Upper lobe of left lung (tissue), 6 donors: ENCODE results near the gene C16orf82. TPM values are rescaled to one million over a fixed set of nuclear protein-coding genes. Genes with fewer than 3 reads are reported as not detected.

Experiments
- ATAC-seq, 2 donors: fragments of 200-7000 bp; cut with Tn5 transposase; one replicate each; pipeline ENCODE4 v1.9.1; 2022; ENCODE audit warnings: mild to moderate bottlenecking in 2 of 2, moderate library complexity in 2 of 2; ENCODE audit not compliant: low FRiP score in 2 of 2
- DNase-seq, 2 donors: peaks; one replicate each; pipeline ENCODE4 v3.0.0-alpha.2; 2019 to 2020
- H3K27ac ChIP-seq, 4 donors: fragments of 200-600 bp; sonication (generic); one replicate each; pipeline ENCODE4 v1.5.1; 2016 to 2019
- H3K27me3 ChIP-seq, 4 donors: fragments of 200-600 bp; sonication (generic); one replicate each; pipeline ENCODE4 v1.5.1; 2017 to 2019
- H3K36me3 ChIP-seq, 4 donors: fragments of 200-600 bp; sonication (generic); one replicate each; pipeline ENCODE4 v1.5.1; 2016 to 2019
- H3K4me1 ChIP-seq, 4 donors: fragments of 200-600 bp; sonication (generic); one replicate each; pipeline ENCODE4 v1.5.1; 2018 to 2019
- H3K4me3 ChIP-seq, 4 donors: fragments of 200-600 bp; sonication (generic); one replicate each; pipeline ENCODE4 v1.5.1; 2017 to 2019; ENCODE audit warnings: mild to moderate bottlenecking in 2 of 4, moderate library complexity in 1 of 4
- H3K9me3 ChIP-seq, 4 donors: fragments of 200-600 bp; sonication (generic); one replicate each; pipeline ENCODE4 v1.5.1; 2018 to 2019
- CTCF ChIP-seq, 6 experiments: fragments of 450-650 bp in 4 of 6; fragments of 200-600 bp in 2 of 6; sonication (generic) in 2 of 6; IDR thresholded peaks; one replicate each; pipeline ENCODE4 v1.5.1; 2016 to 2019; ENCODE audit warnings: antibody characterized with exemption in 6 of 6
- EP300 ChIP-seq, 4 donors: sonication (generic); formaldehyde crosslinking; IDR thresholded peaks; one replicate each; pipeline ENCODE4 v1.5.1; 2017; ENCODE audit warnings: antibody characterized with exemption in 4 of 4, control low read depth in 2 of 4
- POLR2A ChIP-seq, 4 donors: fragments of 450-650 bp; IDR thresholded peaks; one replicate each; pipeline ENCODE4 v1.5.1; 2016 to 2017; ENCODE audit warnings: antibody characterized with exemption in 4 of 4, mild to moderate bottlenecking in 2 of 4
- POLR2AphosphoS5 ChIP-seq, 2 donors: sonication (generic); formaldehyde crosslinking; IDR thresholded peaks; one replicate each; pipeline ENCODE4 v1.5.1; 2017; ENCODE audit warnings: antibody characterized with exemption in 2 of 2
- WGBS, 2 donors: methylation state at CpG; one replicate each; pipeline ENCODE4 v1.1.5; 2017 to 2018; 5-methylcytosine and 5-hydroxymethylcytosine counted together
- total RNA-seq, 6 donors: library from RNA; depleted of rRNA in 4 of 6; stranded (reverse); fragments of >200 nt in 4 of 6; gene quantifications; one replicate each; pipeline versions ENCODE4 v1.1.0 to v1.2.1, GENCODE V29; 2016 to 2021
- donor health status: DM: no; HTN: no; CAD: no; lungs with moderate emphysema.
- donor health status: DM: no; HTN: yes; CAD: no; lungs with severe emphysema.

Gene C16orf82
- total RNA-seq, 6 donors from 2014 or later: not detected

- no peak overlapping the region for H3K4me3 ChIP-seq
- H3K9me3 ChIP-seq: no peaks in the 10 kb centered on the region
- no peaks in the 10 kb centered on the region for H3K36me3 ChIP-seq
- 82 to 85% methylated on average over 7 of the region's 7 CpGs for WGBS, 2 donors
- no peaks in the 10 kb centered on the region for H3K27me3 ChIP-seq
- no peaks in the 10 kb centered on the region for H3K4me1 ChIP-seq
- ATAC-seq: no peak
- TF ChIP-seq CTCF (IDR thresholded peaks at IDR 0.05): no peak
- no peak for TF ChIP-seq POLR2A (IDR thresholded peaks at IDR 0.05)
- TF ChIP-seq POLR2AphosphoS5 (IDR thresholded peaks at IDR 0.05): no peak
- TF ChIP-seq EP300 (IDR thresholded peaks at IDR 0.05): no peak
- DNase-seq: no peak
- no peak overlapping the region for H3K27ac ChIP-seq
Measured at GRCh38 chr16:27048316-27048715, 18.4 kb upstream of the C16orf82 start.

GRCh38 chr16:27049117-27049516, 17.6 kb upstream of the C16orf82 start:
- 73 to 77% methylated on average over 5 of the region's 5 CpGs for WGBS, 2 donors
- DNase-seq: no peak
- no peaks in the 10 kb centered on the region for H3K36me3 ChIP-seq
- H3K4me3 ChIP-seq: no peak overlapping the region
- no peak for ATAC-seq
- H3K27me3 ChIP-seq: no peaks in the 10 kb centered on the region
- H3K9me3 ChIP-seq: no peaks in the 10 kb centered on the region
- H3K4me1 ChIP-seq: no peaks in the 10 kb centered on the region
- TF ChIP-seq POLR2AphosphoS5 (IDR thresholded peaks at IDR 0.05): no peak
- no peak for TF ChIP-seq POLR2A (IDR thresholded peaks at IDR 0.05)
- TF ChIP-seq EP300 (IDR thresholded peaks at IDR 0.05): no peak
- no peak for TF ChIP-seq CTCF (IDR thresholded peaks at IDR 0.05)
- no peak overlapping the region for H3K27ac ChIP-seq

GRCh38 chr16:27052007-27052406, 14.7 kb upstream of the C16orf82 start:
- Histone ChIP-seq H3K36me3 (no peaks in the 10 kb centered on the region), H3K4me3 (no peak overlapping the region), H3K27me3 (no peaks in the 10 kb centered on the region), H3K4me1 (no peaks in the 10 kb centered on the region), H3K27ac (no peak overlapping the region), H3K9me3 (no peaks in the 10 kb centered on the region)
- DNase-seq: no peak
- 85% methylated on average over 16 of the region's 16 CpGs for WGBS, 2 donors
- TF ChIP-seq POLR2AphosphoS5 (IDR thresholded peaks at IDR 0.05) (no peak), CTCF (IDR thresholded peaks at IDR 0.05) (no peak), EP300 (IDR thresholded peaks at IDR 0.05) (no peak), POLR2A (IDR thresholded peaks at IDR 0.05) (no peak)
- ATAC-seq: no peak

GRCh38 chr16:27053996-27054395, 12.7 kb upstream of the C16orf82 start:
- WGBS, 2 donors: 93 to 100% methylated on average over 3 of the region's 3 CpGs
- no peaks in the 10 kb centered on the region for H3K36me3 ChIP-seq
- no peaks in the 10 kb centered on the region for H3K27me3 ChIP-seq
- H3K4me1 ChIP-seq: no peaks in the 10 kb centered on the region
- TF ChIP-seq EP300 (IDR thresholded peaks at IDR 0.05) (no peak), POLR2A (IDR thresholded peaks at IDR 0.05) (no peak), CTCF (IDR thresholded peaks at IDR 0.05) (no peak), POLR2AphosphoS5 (IDR thresholded peaks at IDR 0.05) (no peak)
- ATAC-seq: no peak
- H3K27ac ChIP-seq: no peak overlapping the region
- no peak for DNase-seq
- no peaks in the 10 kb centered on the region for H3K9me3 ChIP-seq
- H3K4me3 ChIP-seq: no peak overlapping the region

- DNase-seq: no peak
- TF ChIP-seq EP300 (IDR thresholded peaks at IDR 0.05) (no peak), POLR2AphosphoS5 (IDR thresholded peaks at IDR 0.05) (no peak), CTCF (IDR thresholded peaks at IDR 0.05) (no peak), POLR2A (IDR thresholded peaks at IDR 0.05) (no peak)
Measured at GRCh38 chr16:27058299-27058698, 8.4 kb upstream of the C16orf82 start.

More at GRCh38 chr16:27058299-27058698, 8.4 kb upstream of the C16orf82 start:
- H3K27ac ChIP-seq: no peak overlapping the region
- no peak for ATAC-seq
- H3K36me3 ChIP-seq: no peaks in the 10 kb centered on the region
- no peak overlapping the region for H3K4me3 ChIP-seq
- 74 to 100% methylated on average over 1 to 3 of the region's 3 CpGs for WGBS, 2 donors
- no peaks in the 10 kb centered on the region for H3K27me3 ChIP-seq
- H3K9me3 ChIP-seq: no peaks in the 10 kb centered on the region
- no peaks in the 10 kb centered on the region for H3K4me1 ChIP-seq
